ENCODE results near the gene PSMG4. TPM values are rescaled to one million over a fixed set of nuclear protein-coding genes. Genes with fewer than 3 reads are reported as not detected.

PSMG4 gene
- total and polyA plus RNA-seq, 2 of the 8 experiments (the other 6 are each of a cell fraction or from before 2014, with no cell fraction given) = 40.6 to 113 TPM

- no peak overlapping the region for H3K9ac ChIP-seq (replicated peaks in 1 of 4; ENCODE audit: extremely low read depth in 1 of 4, low read depth in 3 of 4, low read length in 3 of 4)
- H2BK12ac ChIP-seq (ENCODE audit: low read depth, low read length) = no peak overlapping the region
- no peak overlapping the region for H2BK5ac ChIP-seq (ENCODE audit: low read depth, low read length)
- no peak overlapping the region for H3K18ac ChIP-seq (ENCODE audit: extremely low read depth, low read length)
- H2AK5ac ChIP-seq (ENCODE audit: low read depth, low read length) = no peak overlapping the region
- ChIA-PET CTCF (ENCODE audit: partially characterized antibody) (interaction anchor here (0.9 to 5.1 kb wide), 5 partner anchors 10 to 446 kb away, joined by 3 to 35 read pairs (median 3); no protein-coding TSS in a partner anchor), POLR2A (ENCODE audit: partially characterized antibody) (interaction anchor here (0.7 kb wide), 1 partner anchor 179 kb away, joined by 3 read pairs; no protein-coding TSS in a partner anchor)
- H3K56ac ChIP-seq (replicated peaks; ENCODE audit: insufficient read length, low read depth, low read length) = no peak overlapping the region
- no peak overlapping the region for H2BK120ac ChIP-seq (replicated peaks; ENCODE audit: low read depth, low read length)
- FAIRE-seq (no peak), DNase-seq (ENCODE audit: low read depth in 1 of 2, low spot score in 2 of 2) (no peak)
- H3K9me3 ChIP-seq (ENCODE audit: insufficient read depth in 2 of 2, low read depth in 1 of 2, low read length in 1 of 2) = no peaks in the 10 kb centered on the region
- H4K20me1 ChIP-seq (replicated peaks in 1 of 2; ENCODE audit: control insufficient read depth in 1 of 2, insufficient read depth in 2 of 2, low read length in 2 of 2) = no peaks in the 10 kb centered on the region
- H3K36me3 ChIP-seq (ENCODE audit: control insufficient read depth in 2 of 4, insufficient read depth in 4 of 4, low read length in 3 of 4) = peaks cover 0 to 8% (median 2%) of the 10 kb centered on the region in 4 experiments; a peak in 3 of 8 replicates
- WGBS, 2 experiments (ENCODE audit: extremely low coverage in 1 of 2, insufficient coverage in 1 of 2, insufficient read length in 1 of 2, insufficient replicate concordance in 2 of 2, low coverage in 1 of 2, low lambda C conversion rate in 2 of 2, missing lambda C conversion rate in 1 of 2) = 87% methylated on average over 9 of the region's 9 CpGs; no CpG with 5 or more reads in 1 of the 2 experiments
- no peak for TF ChIP-seq HDAC6 (IDR thresholded peaks at IDR 0.05; ENCODE audit: low read depth, low read length)
- no peak for TF ChIP-seq SP4 (IDR thresholded peaks at IDR 0.05; ENCODE audit: low read length)
- TF ChIP-seq SP1 (IDR thresholded peaks at IDR 0.05; ENCODE audit: low read depth, low read length) = no peak
- no peak for TF ChIP-seq KDM4A (IDR thresholded peaks at IDR 0.05; ENCODE audit: low read depth, low read length, severe bottlenecking)
- TF ChIP-seq SIX5 (IDR thresholded peaks at IDR 0.05; ENCODE audit: low read depth, low read length) = no peak
- TF ChIP-seq TEAD4 (IDR thresholded peaks at IDR 0.05; ENCODE audit: low read depth, low read length) = no peak
- TF ChIP-seq SRF (IDR thresholded peaks at IDR 0.05; ENCODE audit: low read depth, low read length) = no peak
- no peak for TF ChIP-seq GTF2F1 (IDR thresholded peaks at IDR 0.05; ENCODE audit: borderline replicate concordance, low read depth, low read length)
- no peak for TF ChIP-seq ATF3 (IDR thresholded peaks at IDR 0.05; ENCODE audit: insufficient read depth, low read depth, low read length)
- no peak for TF ChIP-seq GABPA (IDR thresholded peaks at IDR 0.05; ENCODE audit: borderline replicate concordance, insufficient read depth, low read length)
- TF ChIP-seq ASH2L (IDR thresholded peaks at IDR 0.05; ENCODE audit: low read length) = no peak
- H4K91ac ChIP-seq (replicated peaks; ENCODE audit: insufficient read length, low read length) = no peak overlapping the region
- no peak overlapping the region for H3K4me3 ChIP-seq (ENCODE audit: extremely low read depth in 1 of 4, insufficient read depth in 2 of 4, low read depth in 3 of 4, low read length in 4 of 4)
- H3K79me1 ChIP-seq (ENCODE audit: low read depth, low read length) = no peaks in the 10 kb centered on the region
- no peak overlapping the region for H4K5ac ChIP-seq (ENCODE audit: insufficient read length, low read depth, low read length)
- H3K4ac ChIP-seq (replicated peaks; ENCODE audit: insufficient read length, low read depth, low read length) = no peak overlapping the region
- no peak overlapping the region for H3K4me2 ChIP-seq (ENCODE audit: insufficient read depth in 1 of 2, low read depth in 2 of 2, low read length in 2 of 2)
- no peak overlapping the region for H3K23ac ChIP-seq (ENCODE audit: insufficient read length)
- H3K27ac ChIP-seq (ENCODE audit: low read depth, low read length) = no peak overlapping the region
- no peak overlapping the region for H2AFZ ChIP-seq (ENCODE audit: low read length)
- H3K4me1 ChIP-seq (replicated peaks in 1 of 4; ENCODE audit: control insufficient read depth in 3 of 4, insufficient read depth in 4 of 4, low read length in 3 of 4) = peaks cover 4 to 6% (median 5%) of the 10 kb centered on the region in 4 experiments; a peak in 5 of 7 replicates
- no peaks in the 10 kb centered on the region for H3K23me2 ChIP-seq (ENCODE audit: low read depth, low read length)
- no peak overlapping the region for H2BK15ac ChIP-seq (ENCODE audit: low read length)
- H3K79me2 ChIP-seq (ENCODE audit: control insufficient read depth in 1 of 2, insufficient read depth in 2 of 2, low read length in 2 of 2) = no peaks in the 10 kb centered on the region
- H4K8ac ChIP-seq (ENCODE audit: extremely low read depth, insufficient read depth, low read length) = no peak overlapping the region
- H3K27me3 ChIP-seq (replicated peaks in 1 of 4; ENCODE audit: control insufficient read depth in 3 of 4, extremely low read depth in 1 of 4, insufficient read depth in 3 of 4, low read length in 3 of 4) = no peaks in the 10 kb centered on the region
- H2BK20ac ChIP-seq (ENCODE audit: low read length) = no peak overlapping the region
- H3K14ac ChIP-seq (ENCODE audit: insufficient read length) = no peak overlapping the region
These were observed 28.6 kb downstream of the PSMG4 start for GRCh38 chr6:3287308-3287707.

All from H1 (cell line).